Measurements from ENCODE around the gene EFNA4.

Gene EFNA4

GRCh38 chr1:155079487-155080311 is 16.2 kb downstream of the EFNA4 start:
- CTCF ChIA-PET: interaction anchor here (1.0 to 1.7 kb wide), 2 partner anchors 62 to 88 kb away, joined by 3 to 5 read pairs; no protein-coding TSS in a partner anchor
- DNase-seq (ENCODE audit: extremely low spot score): no peak
- TF ChIP-seq PKNOX1 (IDR thresholded peaks at IDR 0.05): peak; percentile 82
- no peak for TF ChIP-seq FOXK2 (IDR thresholded peaks at IDR 0.05)
- POLR2A ChIA-PET: interaction anchor here (1.0 to 1.9 kb wide), 4 partner anchors 12 to 114 kb away, joined by 3 to 5 read pairs (median 4); partner anchors contain the start of gene ADAM15

GRCh38 chr1:155080312-155081228 is 17.0 kb downstream of the EFNA4 start:
- POLR2A ChIA-PET: interaction anchor here (1.0 to 1.9 kb wide), 10 partner anchors 10 to 113 kb away, joined by 3 to 7 read pairs (median 4); partner anchors contain the start of genes ADAM15, DPM3 and KRTCAP2
- peak; percentile 66 for DNase-seq (ENCODE audit: extremely low spot score)
- CTCF ChIA-PET: interaction anchor here (0.6 to 1.7 kb wide), 3 partner anchors 10 to 87 kb away, joined by 3 to 5 read pairs (median 4); no protein-coding TSS in a partner anchor
- TF ChIP-seq SUZ12 (IDR thresholded peaks at IDR 0.05) (no peak), L3MBTL2 (conservative IDR thresholded peaks at IDR 0.05) (peak; percentile 92), NFRKB (IDR thresholded peaks at IDR 0.05) (no peak), ARNT (IDR thresholded peaks at IDR 0.05) (no peak), LEF1 (IDR thresholded peaks at IDR 0.05; ENCODE audit: borderline replicate concordance) (no peak), ZNF384 (IDR thresholded peaks at IDR 0.05) (no peak), FOXK2 (IDR thresholded peaks at IDR 0.05) (no peak), FOXM1 (IDR thresholded peaks at IDR 0.05; ENCODE audit: borderline replicate concordance) (0 out of 2 replicates have a peak, but pooled peaks have one; percentile 62), FOXA1 (IDR thresholded peaks at IDR 0.05) (no peak), TARDBP (IDR thresholded peaks at IDR 0.05) (no peak), ELF4 (IDR thresholded peaks at IDR 0.05) (no peak), BHLHE40 (IDR thresholded peaks at IDR 0.05; ENCODE audit: borderline replicate concordance) (no peak), HDGF (IDR thresholded peaks at IDR 0.05; ENCODE audit: borderline replicate concordance) (no peak), CTBP1 (IDR thresholded peaks at IDR 0.05; ENCODE audit: borderline replicate concordance) (no peak), PKNOX1 (IDR thresholded peaks at IDR 0.05) (peak; percentile 93), SP1 (IDR thresholded peaks at IDR 0.05) (no peak)

- TF ChIP-seq NFRKB (IDR thresholded peaks at IDR 0.05) (no peak), L3MBTL2 (conservative IDR thresholded peaks at IDR 0.05) (0 out of 2 replicates have a peak, but pooled peaks have one; percentile 31), BHLHE40 (IDR thresholded peaks at IDR 0.05; ENCODE audit: borderline replicate concordance) (no peak), FOXA1 (IDR thresholded peaks at IDR 0.05) (no peak), HDGF (IDR thresholded peaks at IDR 0.05; ENCODE audit: borderline replicate concordance) (no peak), SP1 (IDR thresholded peaks at IDR 0.05) (no peak), ELF4 (IDR thresholded peaks at IDR 0.05) (no peak), ARNT (IDR thresholded peaks at IDR 0.05) (no peak)
- ChIA-PET CTCF (interaction anchor here (0.6 to 1.7 kb wide), 3 partner anchors 9 to 86 kb away, joined by 3 to 5 read pairs (median 4); no protein-coding TSS in a partner anchor), POLR2A (interaction anchor here (1.0 to 1.9 kb wide), 9 partner anchors 11 to 92 kb away, joined by 3 to 7 read pairs (median 5); partner anchors contain the start of genes ADAM15, DPM3 and KRTCAP2)
- no peak for DNase-seq (ENCODE audit: extremely low spot score)
These were observed 18.1 kb downstream of the EFNA4 start for GRCh38 chr1:155081472-155082300.

- POLR2A ChIA-PET: interaction anchor here (1.0 kb wide), 1 partner anchor 91 kb away, joined by 3 read pairs; the partner anchor contains the start of gene KRTCAP2
These were observed 18.9 kb downstream of the EFNA4 start for GRCh38 chr1:155082301-155083051.

GRCh38 chr1:155083052-155083541 is 19.6 kb downstream of the EFNA4 start:
- POLR2A ChIA-PET: interaction anchor here (1.0 kb wide), 1 partner anchor 90 kb away, joined by 3 read pairs; the partner anchor contains the start of gene KRTCAP2
- TF ChIP-seq SUZ12 (IDR thresholded peaks at IDR 0.05) (no peak), FOXA1 (IDR thresholded peaks at IDR 0.05) (no peak), HDGF (IDR thresholded peaks at IDR 0.05; ENCODE audit: borderline replicate concordance) (no peak), TARDBP (IDR thresholded peaks at IDR 0.05) (no peak), SP1 (IDR thresholded peaks at IDR 0.05) (no peak), LEF1 (IDR thresholded peaks at IDR 0.05; ENCODE audit: borderline replicate concordance) (no peak), ZNF384 (IDR thresholded peaks at IDR 0.05) (no peak), ARNT (IDR thresholded peaks at IDR 0.05) (no peak), L3MBTL2 (conservative IDR thresholded peaks at IDR 0.05) (no peak), NFRKB (IDR thresholded peaks at IDR 0.05) (no peak), PKNOX1 (IDR thresholded peaks at IDR 0.05) (no peak), BHLHE40 (IDR thresholded peaks at IDR 0.05; ENCODE audit: borderline replicate concordance) (no peak), FOXK2 (IDR thresholded peaks at IDR 0.05) (no peak), CTBP1 (IDR thresholded peaks at IDR 0.05; ENCODE audit: borderline replicate concordance) (no peak)
- CTCF ChIA-PET: interaction anchor here (0.7 kb wide), 1 partner anchor 20 kb away, joined by 3 read pairs; no protein-coding TSS in a partner anchor
- no peak for DNase-seq (ENCODE audit: extremely low spot score)

More at GRCh38 chr1:155082301-155083051, 18.9 kb downstream of the EFNA4 start:
- no peak for DNase-seq (ENCODE audit: extremely low spot score)
- no peak for TF ChIP-seq SUZ12 (IDR thresholded peaks at IDR 0.05)
- CTCF ChIA-PET: interaction anchor here (0.7 kb wide), 1 partner anchor 20 kb away, joined by 3 read pairs; no protein-coding TSS in a partner anchor

Measured in HEK293T (cell line).